ENCODE data around the gene ARMC7. TPM values are rescaled to one million over a fixed set of nuclear protein-coding genes. Genes with fewer than 3 reads are reported as not detected.

ARMC7 gene
- total RNA-seq, 3 donors from 2014 or later (not counting 1 experiment from before 2014, with no cell fraction given), result 9.3 to 18.6 (median 11.3) TPM

GRCh38 chr17:75073618-75074047 is 36.1 kb upstream of the ARMC7 start:
- Mint-ChIP-seq H3K4me3 (no peak overlapping the region), H3K36me3 (no peaks in the 10 kb centered on the region), H3K4me1 (peaks cover 7 to 8% of the 10 kb centered on the region in 2 donors), H3K27ac (no peak overlapping the region), H3K9me3 (no peaks in the 10 kb centered on the region), H3K27me3 (ENCODE audit: low read depth in 2 of 2) (no peaks in the 10 kb centered on the region)
- WGBS (ENCODE audit: insufficient coverage), result 95% methylated on average over 5 of the region's 5 CpGs
- no peak for DNase-seq
- no peak for TF ChIP-seq CTCF (IDR thresholded peaks at IDR 0.05)
- Histone ChIP-seq H3K4me1 (ENCODE audit: control insufficient read depth, insufficient read depth, low read length) (peaks cover 17% of the 10 kb centered on the region), H3K27me3 (ENCODE audit: control insufficient read depth, insufficient read depth, low read length) (no peaks in the 10 kb centered on the region), H3K9me3 (ENCODE audit: control insufficient read depth, insufficient read depth, low read length) (no peaks in the 10 kb centered on the region), H3K27ac (ENCODE audit: low read length) (no peak overlapping the region), H3K36me3 (ENCODE audit: control insufficient read depth, insufficient read depth, low read length) (no peaks in the 10 kb centered on the region), H3K4me3 (ENCODE audit: low read length) (no peak overlapping the region)
- no peak for ATAC-seq
- intact Hi-C loops (cut with micrococcal nuclease), result no loop called here

GRCh38 chr17:75074532-75074931 is 35.2 kb upstream of the ARMC7 start:
- H3K27ac ChIP-seq (ENCODE audit: low read length), result no peak overlapping the region
- no peaks in the 10 kb centered on the region for H3K9me3 ChIP-seq (ENCODE audit: control insufficient read depth, insufficient read depth, low read length)
- DNase-seq, result no peak
- peaks cover 26% of the 10 kb centered on the region for H3K4me1 ChIP-seq (ENCODE audit: control insufficient read depth, insufficient read depth, low read length)
- H3K27ac Mint-ChIP-seq, result no peak overlapping the region
- no peak for ATAC-seq
- H3K36me3 ChIP-seq (ENCODE audit: control insufficient read depth, insufficient read depth, low read length), result no peaks in the 10 kb centered on the region
- no peaks in the 10 kb centered on the region for H3K27me3 Mint-ChIP-seq (ENCODE audit: low read depth in 2 of 2)
- H3K4me1 Mint-ChIP-seq, result peaks cover 7 to 8% of the 10 kb centered on the region in 2 donors
- TF ChIP-seq CTCF (IDR thresholded peaks at IDR 0.05), result no peak
- no peaks in the 10 kb centered on the region for H3K9me3 Mint-ChIP-seq
- H3K4me3 Mint-ChIP-seq, result no peak overlapping the region
- no peak overlapping the region for H3K4me3 ChIP-seq (ENCODE audit: low read length)
- 91% methylated on average over 14 of the region's 14 CpGs for WGBS (ENCODE audit: insufficient coverage)
- intact Hi-C loops (cut with micrococcal nuclease), result no loop called here
- H3K27me3 ChIP-seq (ENCODE audit: control insufficient read depth, insufficient read depth, low read length), result no peaks in the 10 kb centered on the region
- no peaks in the 10 kb centered on the region for H3K36me3 Mint-ChIP-seq

- Mint-ChIP-seq H3K9me3 (no peaks in the 10 kb centered on the region), H3K27ac (no peak overlapping the region), H3K36me3 (no peaks in the 10 kb centered on the region), H3K4me1 (peaks cover 7 to 8% of the 10 kb centered on the region in 2 donors), H3K4me3 (no peak overlapping the region), H3K27me3 (ENCODE audit: low read depth in 2 of 2) (no peaks in the 10 kb centered on the region)
- no peak for TF ChIP-seq CTCF (IDR thresholded peaks at IDR 0.05)
- no peak overlapping the region for H3K27ac ChIP-seq (ENCODE audit: low read length)
- no peaks in the 10 kb centered on the region for H3K9me3 ChIP-seq (ENCODE audit: control insufficient read depth, insufficient read depth, low read length)
- peaks cover 34% of the 10 kb centered on the region for H3K4me1 ChIP-seq (ENCODE audit: control insufficient read depth, insufficient read depth, low read length)
- ATAC-seq, result no peak
- H3K4me3 ChIP-seq (ENCODE audit: low read length), result no peak overlapping the region
- intact Hi-C loops (cut with micrococcal nuclease), result no loop called here
- no peaks in the 10 kb centered on the region for H3K36me3 ChIP-seq (ENCODE audit: control insufficient read depth, insufficient read depth, low read length)
- no peak for DNase-seq
- H3K27me3 ChIP-seq (ENCODE audit: control insufficient read depth, insufficient read depth, low read length), result no peaks in the 10 kb centered on the region
- 93% methylated on average over 3 of the region's 4 CpGs for WGBS (ENCODE audit: insufficient coverage)
Measured at GRCh38 chr17:75075597-75076336, 34.0 kb upstream of the ARMC7 start.
